HG02798 (cell line): ENCODE measurements around the gene LDAH.
A peak's percentile ranks its signal among the peaks of the same experiment; 100 is the strongest.

Source experiments
- ATAC-seq: cut with Tn5 transposase; IDR thresholded peaks from one replicate; pipeline ENCODE4 v1.9.1; 2021; ENCODE audit warnings: mild to moderate bottlenecking; ENCODE audit not compliant: unreplicated experiment, poor library complexity

Gene LDAH

GRCh38 chr2:20657522-20658235 lies 165.2 kb downstream of the LDAH start:
- ATAC-seq, result no peak

GRCh38 chr2:20656561-20656960 lies 166.3 kb downstream of the LDAH start:
- ATAC-seq, result no peak

- ATAC-seq, result no peak
Observed at GRCh38 chr2:20654535-20654813, 168.4 kb downstream of the LDAH start.

- ATAC-seq, result no peak
Observed at GRCh38 chr2:20653695-20654534, 169.0 kb downstream of the LDAH start.

- no peak for ATAC-seq
Observed at GRCh38 chr2:20652673-20653575, 170.0 kb downstream of the LDAH start.

GRCh38 chr2:20652141-20652540 lies 170.8 kb downstream of the LDAH start:
- ATAC-seq, result no peak

- no peak for ATAC-seq
Observed at GRCh38 chr2:20651731-20652099, 171.2 kb downstream of the LDAH start.

- ATAC-seq, result peak; percentile 97
Observed at GRCh38 chr2:20650877-20651730, 171.8 kb downstream of the LDAH start, which contains the start of gene HS1BP3. Gene HS1BP3 (minus strand): TSS chr2:20651098. CDS start chr2:20651063, 35 bp downstream.

GRCh38 chr2:20650393-20650876 lies 172.5 kb downstream of the LDAH start:
- peak; percentile 1 for ATAC-seq

- no peak for ATAC-seq
Observed at GRCh38 chr2:20649976-20650375, 172.9 kb downstream of the LDAH start.

- no peak for ATAC-seq
Observed at GRCh38 chr2:20649576-20649975, 173.3 kb downstream of the LDAH start.

GRCh38 chr2:20648831-20649230 lies 174.1 kb downstream of the LDAH start:
- no peak for ATAC-seq

- no peak for ATAC-seq
Observed at GRCh38 chr2:20648206-20648605, 174.7 kb downstream of the LDAH start.

- ATAC-seq, result no peak
Observed at GRCh38 chr2:20647738-20648137, 175.2 kb downstream of the LDAH start.

- ATAC-seq, result no peak
Observed at GRCh38 chr2:20647211-20647610, 175.7 kb downstream of the LDAH start.

- no peak for ATAC-seq
Observed at GRCh38 chr2:20646446-20646845, 176.5 kb downstream of the LDAH start.

- no peak for ATAC-seq
Observed at GRCh38 chr2:20645761-20646160, 177.1 kb downstream of the LDAH start.

- ATAC-seq, result no peak
Observed at GRCh38 chr2:20645301-20645701, 177.6 kb downstream of the LDAH start.

GRCh38 chr2:20643826-20644225 lies 179.1 kb downstream of the LDAH start:
- ATAC-seq, result no peak

- no peak for ATAC-seq
Observed at GRCh38 chr2:20643060-20643459, 179.8 kb downstream of the LDAH start.
